GM12892 (cell line): ENCODE results near the gene SMIM5.

Source experiments
- POLR2A ChIP-seq: IDR thresholded peaks from 2 replicates; pipeline ENCODE4 v1.6.1; 2011; ENCODE audit warnings: low read depth, low read length, control low read depth
- POLR2AphosphoS5 ChIP-seq: IDR thresholded peaks from 2 replicates; pipeline ENCODE4 v1.6.1; 2011; ENCODE audit warnings: low read depth, low read length, control low read depth
- TAF1 ChIP-seq: IDR thresholded peaks from 2 replicates; pipeline ENCODE4 v1.6.1; 2011; ENCODE audit warnings: low read depth, mild to moderate bottlenecking, control low read depth, low read length, borderline replicate concordance

- no peak for TF ChIP-seq POLR2AphosphoS5
- no peak for TF ChIP-seq POLR2A
- TF ChIP-seq TAF1: no peak
Observed at GRCh38 chr17:75589012-75589918, 44.0 kb upstream of the SMIM5 start.
